ENCODE measurements around the gene PSD4. TPM values are rescaled to one million over a fixed set of nuclear protein-coding genes. Genes with fewer than 3 reads are reported as not detected.

The PSD4 gene
- total RNA-seq, 1 donor from 2014 or later, result 319 TPM

GRCh38 chr2:113176696-113177355, 3.1 kb downstream of the PSD4 start:
- intact Hi-C loops (cut with micrococcal nuclease), result loop anchor here (10.0 kb wide), 1 partner anchor 192 kb away; no protein-coding TSS in a partner anchor
- Mint-ChIP-seq H3K27ac (peak overlapping the region; percentile 44), H3K4me1 (ENCODE audit: low read depth) (peaks cover 73% of the 10 kb centered on the region), H3K27me3 (ENCODE audit: low read depth) (no peaks in the 10 kb centered on the region), H3K4me3 (ENCODE audit: low read depth) (peak overlapping the region; percentile 89), H3K36me3 (ENCODE audit: low read depth) (peaks cover 89% of the 10 kb centered on the region), H3K9me3 (no peaks in the 10 kb centered on the region)
- DNase-seq (ENCODE audit: low spot score), result no peak

DNA sequence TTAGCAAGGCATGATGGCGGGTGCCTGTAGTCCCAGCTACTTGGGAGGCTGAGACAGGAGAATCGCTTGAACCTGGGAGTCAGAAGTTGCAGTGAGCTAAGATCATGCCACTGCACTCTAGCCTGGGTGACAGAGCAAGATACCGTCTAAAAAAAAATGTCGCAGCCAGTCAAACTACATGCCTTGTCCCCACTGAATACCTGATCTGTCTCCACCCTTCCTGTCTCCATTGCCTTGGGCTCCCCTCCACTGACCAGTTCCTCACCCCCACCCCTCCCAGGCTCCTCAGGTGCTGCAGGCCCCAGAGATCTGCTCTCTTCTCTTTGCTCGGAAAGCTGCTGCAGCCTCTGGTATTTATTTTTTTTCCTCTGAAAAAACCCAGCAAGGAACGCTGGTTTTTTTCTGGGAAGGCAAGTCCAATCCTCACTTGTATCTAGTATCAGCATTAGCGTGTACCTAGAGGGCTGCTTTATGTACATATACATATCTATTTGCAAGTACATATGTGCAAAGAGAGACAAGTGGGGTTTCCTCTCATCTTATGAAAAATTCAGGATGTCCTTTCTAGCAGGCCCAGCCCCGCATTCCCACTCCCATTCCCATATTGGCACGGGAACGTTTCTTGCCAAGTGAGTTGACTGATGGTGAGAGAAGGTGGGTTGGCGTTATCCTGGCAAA, 4.4 kb downstream of the PSD4 start:
- intact Hi-C loops (cut with micrococcal nuclease), result loop anchor here (10.0 kb wide), 1 partner anchor 193 kb away; no protein-coding TSS in a partner anchor
- Mint-ChIP-seq H3K27ac (peak overlapping the region; percentile 85), H3K36me3 (ENCODE audit: low read depth) (peaks cover 88% of the 10 kb centered on the region), H3K4me1 (ENCODE audit: low read depth) (peaks cover 68% of the 10 kb centered on the region), H3K9me3 (no peaks in the 10 kb centered on the region), H3K4me3 (ENCODE audit: low read depth) (peak overlapping the region; percentile 72), H3K27me3 (ENCODE audit: low read depth) (no peaks in the 10 kb centered on the region)
- DNase-seq (ENCODE audit: low spot score), result no peak

GRCh38 chr2:113178891-113179290, 5.1 kb downstream of the PSD4 start:
- Mint-ChIP-seq H3K36me3 (ENCODE audit: low read depth) (peaks cover 92% of the 10 kb centered on the region), H3K9me3 (no peaks in the 10 kb centered on the region), H3K4me3 (ENCODE audit: low read depth) (peak overlapping the region; percentile 72), H3K4me1 (ENCODE audit: low read depth) (peaks cover 69% of the 10 kb centered on the region), H3K27me3 (ENCODE audit: low read depth) (no peaks in the 10 kb centered on the region), H3K27ac (peak overlapping the region; percentile 85)
- no peak for DNase-seq (ENCODE audit: low spot score)
- intact Hi-C loops (cut with micrococcal nuclease), result loop anchor here (10.0 kb wide), 1 partner anchor 194 kb away; no protein-coding TSS in a partner anchor

DNA sequence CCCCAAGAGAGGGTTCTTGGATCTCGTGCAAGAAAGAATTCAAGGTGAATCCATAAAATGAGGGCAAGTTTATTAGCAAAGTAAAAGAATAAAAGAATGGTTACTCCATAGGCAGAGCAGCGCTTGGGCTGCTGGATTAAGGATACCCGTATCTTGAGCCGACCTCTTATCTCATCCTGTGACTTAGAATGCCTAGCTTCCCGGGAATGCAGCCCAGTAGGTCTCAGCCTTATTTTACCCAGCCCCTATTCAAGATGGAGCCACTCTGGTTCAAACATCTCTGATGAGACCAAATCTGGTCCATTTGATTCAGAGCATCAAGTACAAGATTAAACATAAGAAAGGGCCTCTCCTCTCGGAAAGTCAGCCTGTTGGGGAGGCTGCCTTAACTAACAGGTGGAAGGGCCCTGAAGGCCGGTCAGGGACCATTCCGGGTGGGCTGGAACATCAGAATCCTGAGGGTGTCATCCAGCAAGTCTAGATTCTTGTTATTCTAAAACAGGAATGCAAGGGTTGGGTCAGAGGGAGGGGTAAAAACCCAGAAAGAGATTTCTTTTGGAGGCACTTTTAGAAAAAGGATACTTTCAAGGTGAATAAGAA, 5.8 kb downstream of the PSD4 start:
- Mint-ChIP-seq H3K36me3 (ENCODE audit: low read depth) (peaks cover 88% of the 10 kb centered on the region), H3K4me1 (ENCODE audit: low read depth) (peaks cover 71% of the 10 kb centered on the region), H3K4me3 (ENCODE audit: low read depth) (peak overlapping the region; percentile 72), H3K27ac (peak overlapping the region; percentile 85), H3K27me3 (ENCODE audit: low read depth) (no peaks in the 10 kb centered on the region), H3K9me3 (no peaks in the 10 kb centered on the region)
- no peak for DNase-seq (ENCODE audit: low spot score)
- intact Hi-C loops (cut with micrococcal nuclease), result loop anchor here (2.0 to 10.0 kb wide), 2 partner anchors 95 to 195 kb away; no protein-coding TSS in a partner anchor

GRCh38 chr2:113180131-113180946, 6.6 kb downstream of the PSD4 start:
- Mint-ChIP-seq H3K4me3 (ENCODE audit: low read depth) (peak overlapping the region; percentile 63), H3K36me3 (ENCODE audit: low read depth) (peaks cover 88% of the 10 kb centered on the region), H3K9me3 (no peaks in the 10 kb centered on the region), H3K27ac (peak overlapping the region; percentile 75), H3K4me1 (ENCODE audit: low read depth) (peaks cover 70% of the 10 kb centered on the region), H3K27me3 (ENCODE audit: low read depth) (no peaks in the 10 kb centered on the region)
- intact Hi-C loops (cut with micrococcal nuclease), result loop anchor here (2.0 kb wide), 1 partner anchor 96 kb away; no protein-coding TSS in a partner anchor
- no peak for DNase-seq (ENCODE audit: low spot score)

- peaks cover 74% of the 10 kb centered on the region for H3K4me1 Mint-ChIP-seq (ENCODE audit: low read depth)
- no peak overlapping the region for H3K4me3 Mint-ChIP-seq (ENCODE audit: low read depth)
- intact Hi-C loops (cut with micrococcal nuclease), result loop anchor here (2.0 kb wide), 1 partner anchor 97 kb away; no protein-coding TSS in a partner anchor
- H3K27me3 Mint-ChIP-seq (ENCODE audit: low read depth), result no peaks in the 10 kb centered on the region
- H3K9me3 Mint-ChIP-seq, result no peaks in the 10 kb centered on the region
- H3K36me3 Mint-ChIP-seq (ENCODE audit: low read depth), result peaks cover 88% of the 10 kb centered on the region
- peak overlapping the region; percentile 75 for H3K27ac Mint-ChIP-seq
- DNase-seq (ENCODE audit: low spot score), result no peak
Measured at GRCh38 chr2:113181258-113182051, 7.7 kb downstream of the PSD4 start.

- no peak overlapping the region for H3K4me3 Mint-ChIP-seq (ENCODE audit: low read depth)
- peaks cover 84% of the 10 kb centered on the region for H3K36me3 Mint-ChIP-seq (ENCODE audit: low read depth)
- no peak overlapping the region for H3K27ac Mint-ChIP-seq
- H3K27me3 Mint-ChIP-seq (ENCODE audit: low read depth), result no peaks in the 10 kb centered on the region
- H3K4me1 Mint-ChIP-seq (ENCODE audit: low read depth), result peaks cover 70% of the 10 kb centered on the region
- intact Hi-C loops (cut with micrococcal nuclease), result no loop called here
- no peaks in the 10 kb centered on the region for H3K9me3 Mint-ChIP-seq
- DNase-seq (ENCODE audit: low spot score), result no peak
Measured at GRCh38 chr2:113182471-113183260, 8.9 kb downstream of the PSD4 start.

- intact Hi-C loops (cut with micrococcal nuclease), result no loop called here
- H3K9me3 Mint-ChIP-seq, result no peaks in the 10 kb centered on the region
- peaks cover 82% of the 10 kb centered on the region for H3K36me3 Mint-ChIP-seq (ENCODE audit: low read depth)
- H3K4me3 Mint-ChIP-seq (ENCODE audit: low read depth), result no peak overlapping the region
- H3K27ac Mint-ChIP-seq, result no peak overlapping the region
- no peak for DNase-seq (ENCODE audit: low spot score)
- peaks cover 67% of the 10 kb centered on the region for H3K4me1 Mint-ChIP-seq (ENCODE audit: low read depth)
- no peaks in the 10 kb centered on the region for H3K27me3 Mint-ChIP-seq (ENCODE audit: low read depth)
Measured at GRCh38 chr2:113183264-113183663, 9.5 kb downstream of the PSD4 start.

- no peak for DNase-seq (ENCODE audit: low spot score)
- Mint-ChIP-seq H3K4me3 (ENCODE audit: low read depth) (peak overlapping the region; percentile 3), H3K4me1 (ENCODE audit: low read depth) (peaks cover 62% of the 10 kb centered on the region), H3K36me3 (ENCODE audit: low read depth) (peaks cover 78% of the 10 kb centered on the region), H3K27me3 (ENCODE audit: low read depth) (no peaks in the 10 kb centered on the region), H3K27ac (no peak overlapping the region), H3K9me3 (no peaks in the 10 kb centered on the region)
- intact Hi-C loops (cut with micrococcal nuclease), result no loop called here
Measured at GRCh38 chr2:113183703-113184102, 9.9 kb downstream of the PSD4 start.

- H3K27ac Mint-ChIP-seq, result peak overlapping the region; percentile 84
- H3K36me3 Mint-ChIP-seq (ENCODE audit: low read depth), result peaks cover 77% of the 10 kb centered on the region
- no peaks in the 10 kb centered on the region for H3K9me3 Mint-ChIP-seq
- no peak overlapping the region for H3K4me3 Mint-ChIP-seq (ENCODE audit: low read depth)
- intact Hi-C loops (cut with micrococcal nuclease), result no loop called here
- DNase-seq (ENCODE audit: low spot score), result no peak
- H3K27me3 Mint-ChIP-seq (ENCODE audit: low read depth), result no peaks in the 10 kb centered on the region
- peaks cover 61% of the 10 kb centered on the region for H3K4me1 Mint-ChIP-seq (ENCODE audit: low read depth)
Measured at GRCh38 chr2:113184531-113185230, 10.9 kb downstream of the PSD4 start.
